ENCODE measurements around the gene EXOC7.
"Not testable (repeated sequence)": the region's sequence is repeated elsewhere in the genome, so short reads cannot be mapped to it uniquely, and the experiment has no call there.

EXOC7 gene

DNA sequence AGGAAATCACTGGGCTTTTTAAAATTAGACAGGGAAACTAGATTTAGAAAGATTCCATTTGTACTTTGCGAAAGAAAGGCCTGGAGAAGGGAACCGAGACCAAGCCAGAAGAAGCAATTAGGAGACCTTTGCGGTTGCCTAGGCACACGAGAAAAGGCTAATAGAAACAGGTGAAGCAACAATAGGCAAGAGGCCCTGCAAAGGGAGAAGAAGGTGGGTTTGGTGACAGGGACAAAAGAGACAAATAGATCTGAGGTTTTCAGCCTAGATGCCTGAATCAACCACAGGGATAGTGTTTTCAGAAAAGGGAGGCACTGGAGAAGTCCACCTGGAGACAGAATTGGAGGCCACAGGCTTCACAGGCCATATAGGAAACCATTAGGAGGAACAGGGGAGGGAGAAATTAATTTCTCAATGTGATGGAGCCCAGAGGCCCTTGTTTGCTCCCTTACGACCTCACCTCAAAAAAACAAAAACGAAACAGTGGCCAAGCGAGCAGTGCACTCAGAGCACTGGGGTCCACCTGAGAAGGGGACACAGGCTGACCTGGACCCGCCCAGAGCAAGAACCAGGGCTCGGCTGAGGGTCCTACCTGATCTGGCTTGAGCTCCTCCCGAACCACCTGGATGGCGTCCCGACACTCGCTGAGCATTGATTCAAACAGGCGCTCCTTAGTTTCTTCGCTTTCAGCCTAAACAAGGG, 53.6 kb downstream of the EXOC7 start:
- DNase-seq (ENCODE audit: low read depth), result no peak
- TF ChIP-seq, protein P1, sequence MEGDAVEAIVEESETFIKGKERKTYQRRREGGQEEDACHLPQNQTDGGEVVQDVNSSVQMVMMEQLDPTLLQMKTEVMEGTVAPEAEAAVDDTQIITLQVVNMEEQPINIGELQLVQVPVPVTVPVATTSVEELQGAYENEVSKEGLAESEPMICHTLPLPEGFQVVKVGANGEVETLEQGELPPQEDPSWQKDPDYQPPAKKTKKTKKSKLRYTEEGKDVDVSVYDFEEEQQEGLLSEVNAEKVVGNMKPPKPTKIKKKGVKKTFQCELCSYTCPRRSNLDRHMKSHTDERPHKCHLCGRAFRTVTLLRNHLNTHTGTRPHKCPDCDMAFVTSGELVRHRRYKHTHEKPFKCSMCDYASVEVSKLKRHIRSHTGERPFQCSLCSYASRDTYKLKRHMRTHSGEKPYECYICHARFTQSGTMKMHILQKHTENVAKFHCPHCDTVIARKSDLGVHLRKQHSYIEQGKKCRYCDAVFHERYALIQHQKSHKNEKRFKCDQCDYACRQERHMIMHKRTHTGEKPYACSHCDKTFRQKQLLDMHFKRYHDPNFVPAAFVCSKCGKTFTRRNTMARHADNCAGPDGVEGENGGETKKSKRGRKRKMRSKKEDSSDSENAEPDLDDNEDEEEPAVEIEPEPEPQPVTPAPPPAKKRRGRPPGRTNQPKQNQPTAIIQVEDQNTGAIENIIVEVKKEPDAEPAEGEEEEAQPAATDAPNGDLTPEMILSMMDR (conservative IDR thresholded peaks at IDR 0.05; ENCODE audit: low read depth, low read length), result no peak

DNA sequence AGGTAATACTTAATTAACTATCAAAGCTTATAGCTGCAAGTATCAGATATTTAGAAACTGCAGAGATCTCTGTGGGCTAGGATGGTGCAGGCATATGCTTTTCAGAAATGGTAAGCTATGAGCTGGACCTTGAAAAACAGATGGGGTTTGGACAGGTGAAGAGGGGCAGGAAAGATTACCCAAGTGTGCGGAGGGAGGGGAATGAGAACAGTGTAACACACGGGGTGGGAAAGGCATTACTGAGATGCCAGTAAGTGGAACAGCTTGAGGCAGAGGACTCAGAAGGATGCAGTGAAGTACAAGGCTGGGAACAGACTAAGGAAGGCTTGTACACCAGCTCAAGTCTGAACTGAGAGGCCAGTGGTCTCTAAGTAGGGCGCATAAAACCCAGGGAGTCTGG, 54.3 kb downstream of the EXOC7 start:
- TF ChIP-seq, protein P1 (conservative IDR thresholded peaks at IDR 0.05; ENCODE audit: low read depth, low read length), result no peak
- no peak for DNase-seq (ENCODE audit: low read depth)
- no peak overlapping the region for H3K4me3 ChIP-seq (ENCODE audit: low read length)

More for the DNA sequence above, 53.6 kb downstream of the EXOC7 start:
- H3K4me3 ChIP-seq (ENCODE audit: low read length), result no peak overlapping the region

DNA sequence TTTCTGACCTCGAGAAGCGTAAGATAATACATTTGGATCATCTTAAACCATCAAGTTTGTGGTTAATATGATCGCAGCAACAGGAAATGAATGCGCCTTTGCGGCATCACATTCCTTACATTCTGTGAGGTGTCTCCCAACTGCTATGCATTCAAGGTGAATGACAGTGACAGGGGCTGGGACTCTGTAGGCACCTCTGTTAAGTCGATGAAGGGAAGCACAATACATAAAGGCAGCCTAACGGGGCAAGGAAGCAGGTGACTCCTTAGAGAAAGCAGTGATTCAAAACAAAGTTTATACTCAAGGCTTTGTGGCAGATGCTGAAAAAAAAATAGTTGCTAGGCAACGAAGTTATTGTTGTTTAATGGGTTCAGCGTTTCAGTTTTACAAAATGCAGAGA, 54.9 kb downstream of the EXOC7 start:
- no peak for DNase-seq (ENCODE audit: low read depth)
- TF ChIP-seq, protein P1 (conservative IDR thresholded peaks at IDR 0.05; ENCODE audit: low read depth, low read length), result no peak
- no peak overlapping the region for H3K4me3 ChIP-seq (ENCODE audit: low read length)

DNA sequence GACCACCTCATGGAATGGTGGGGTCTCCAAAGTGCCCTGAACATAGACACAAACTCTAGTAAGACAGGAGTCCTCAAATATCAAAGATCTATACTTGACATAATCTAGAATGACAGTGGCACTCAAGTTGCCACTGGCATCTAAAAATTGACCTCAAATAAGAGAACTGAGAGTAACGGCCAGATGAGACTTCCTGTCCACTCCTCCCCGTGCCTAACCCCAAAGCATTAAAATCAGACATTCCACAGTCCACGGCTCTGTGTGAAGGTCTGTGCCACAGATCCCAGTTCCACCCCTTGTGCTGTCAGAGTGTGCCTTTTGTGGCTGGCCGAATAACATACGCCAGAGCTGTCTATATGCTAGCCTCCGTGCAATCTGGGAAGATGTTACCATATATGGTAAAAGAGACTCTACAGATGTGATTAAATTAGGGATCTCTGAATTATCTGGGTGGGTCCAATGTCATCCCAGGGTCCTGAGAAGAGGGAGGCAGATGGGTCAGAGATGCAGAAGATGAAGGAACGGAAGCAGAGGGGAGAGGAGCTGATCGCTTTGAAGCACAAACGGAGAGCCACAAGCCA, 55.5 kb downstream of the EXOC7 start:
- TF ChIP-seq, protein P1 (conservative IDR thresholded peaks at IDR 0.05; ENCODE audit: low read depth, low read length), result no peak
- no peak for DNase-seq (ENCODE audit: low read depth)
- H3K4me3 ChIP-seq (ENCODE audit: low read length), result no peak overlapping the region

DNA sequence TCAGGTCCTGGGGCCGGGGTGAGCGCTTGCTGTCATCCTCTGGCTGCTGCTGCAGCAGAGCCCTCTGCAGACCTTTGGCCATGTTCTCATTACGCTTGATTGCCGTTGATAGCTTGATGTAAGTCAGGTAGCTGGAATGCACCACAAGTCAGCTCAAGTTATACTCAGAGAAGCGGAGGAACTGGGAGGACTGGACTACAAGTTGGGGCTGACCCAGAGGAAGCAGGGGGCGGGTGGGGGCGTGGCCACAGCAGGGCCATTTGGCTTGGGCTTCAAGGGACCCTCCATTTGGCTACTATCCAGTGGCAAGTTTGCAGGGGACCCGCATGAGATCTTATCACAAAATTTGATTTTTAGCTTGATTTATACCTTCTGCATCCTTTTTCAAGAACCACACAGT, 57.5 kb downstream of the EXOC7 start:
- DNase-seq (ENCODE audit: low read depth), result peak; percentile 45

DNA sequence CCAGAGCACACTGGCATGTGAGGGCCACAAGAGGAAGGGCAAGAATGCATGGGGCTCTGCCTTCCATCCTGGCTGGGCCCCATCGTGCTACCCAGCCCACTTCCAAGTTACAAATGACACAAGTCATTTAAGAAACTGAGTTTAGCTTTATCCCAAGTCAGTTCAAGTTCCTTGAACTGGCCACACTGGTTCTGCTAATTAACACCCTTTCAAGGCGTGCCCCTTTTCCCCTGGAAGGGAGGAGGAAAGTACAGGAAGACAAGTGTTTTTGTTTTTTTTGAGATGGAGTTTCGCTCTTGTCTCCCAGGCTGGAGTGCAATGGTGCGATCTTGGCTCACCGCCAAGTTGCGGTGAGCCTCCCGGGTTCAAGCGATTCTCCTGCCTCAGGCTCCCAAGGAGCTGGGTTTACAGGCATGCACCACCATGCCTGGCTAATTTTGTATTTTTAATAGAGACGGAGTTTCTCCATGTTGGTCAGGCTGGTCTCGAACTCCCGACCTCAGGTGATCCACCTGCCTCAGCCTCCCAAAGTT, 59.0 kb downstream of the EXOC7 start:
- not testable (repeated sequence) for H3K4me3 ChIP-seq (ENCODE audit: low read length); DNase-seq (ENCODE audit: low read depth)

More for the DNA sequence above, 57.5 kb downstream of the EXOC7 start:
- no peak overlapping the region for H3K4me3 ChIP-seq (ENCODE audit: low read length)
- TF ChIP-seq, protein P1 (conservative IDR thresholded peaks at IDR 0.05; ENCODE audit: low read depth, low read length), result no peak

DNA sequence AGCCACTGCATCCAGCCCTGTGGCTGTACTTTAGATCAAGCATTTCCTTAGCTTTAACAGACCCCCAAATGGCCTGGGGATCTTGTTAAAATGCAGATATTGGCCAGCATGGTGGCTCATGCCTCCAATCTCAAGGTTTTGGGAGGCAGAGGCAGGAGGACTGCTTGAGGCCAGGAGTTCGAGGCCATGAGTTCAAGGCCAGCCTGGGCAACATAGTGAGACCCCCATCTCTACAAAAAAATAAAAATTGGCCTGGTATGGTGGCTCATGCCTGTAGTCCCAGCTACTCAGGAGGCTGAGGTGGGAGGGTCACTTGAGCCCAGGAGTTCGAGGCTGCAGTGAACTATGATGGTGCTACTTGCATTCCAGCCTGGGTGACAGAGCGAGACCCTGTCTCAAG, 60.7 kb downstream of the EXOC7 start:
- not testable (repeated sequence) for H3K4me3 ChIP-seq (ENCODE audit: low read length); DNase-seq (ENCODE audit: low read depth)

DNA sequence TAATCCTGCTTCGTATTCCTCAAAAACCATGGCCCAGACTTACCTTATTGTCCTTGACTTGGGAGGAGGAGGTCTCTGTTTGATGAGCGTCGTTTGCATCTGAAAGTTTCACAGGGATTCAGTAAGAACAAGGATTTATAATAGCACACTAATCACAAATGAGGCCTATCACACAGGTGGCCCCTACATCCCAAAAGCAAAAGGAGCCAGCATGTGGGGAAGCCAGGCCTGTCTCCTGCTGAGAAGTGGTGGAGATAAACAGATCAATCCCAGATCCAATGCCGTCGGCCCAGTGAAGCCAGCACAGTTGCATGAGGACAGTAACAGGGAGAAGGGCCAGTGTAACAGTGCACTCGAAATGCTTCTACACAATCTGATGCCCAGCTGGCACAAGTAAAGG, 63.2 kb downstream of the EXOC7 start:
- no peak overlapping the region for H3K4me3 ChIP-seq (ENCODE audit: low read length)
- TF ChIP-seq, protein P1 (conservative IDR thresholded peaks at IDR 0.05; ENCODE audit: low read depth, low read length), result no peak

More for the DNA sequence above, 63.2 kb downstream of the EXOC7 start:
- no peak for DNase-seq (ENCODE audit: low read depth)
